H9 (cell line): ENCODE measurements around the gene SGO1. TPM values are rescaled to one million over a fixed set of nuclear protein-coding genes. Genes with fewer than 3 reads are reported as not detected.

Experiments used
- DNase-seq: peaks from one replicate; pipeline ENCODE4 v3.0.0-alpha.2; 2017
- H2AFZ ChIP-seq: one replicate; pipeline ENCODE4 v1.6.1; 2013; ENCODE audit warnings: mild to moderate bottlenecking, low read length, control low read depth, moderate library complexity
- H2AK5ac ChIP-seq: 2 replicates; pipeline ENCODE4 v1.6.1; 2013; ENCODE audit warnings: low read length, control low read depth, mixed read lengths; ENCODE audit not compliant: insufficient read length
- H2BK120ac ChIP-seq: one replicate; pipeline ENCODE4 v1.6.1; 2013; ENCODE audit warnings: low read depth, mild to moderate bottlenecking, low read length, control low read depth, inconsistent platforms; ENCODE audit not compliant: poor library complexity, severe bottlenecking
- H2BK12ac ChIP-seq: 2 replicates; pipeline ENCODE4 v1.6.1; 2013; ENCODE audit warnings: low read length, control low read depth, mixed read lengths, low read depth; ENCODE audit not compliant: insufficient read length
- H2BK15ac ChIP-seq: 2 replicates; pipeline ENCODE4 v1.6.1; 2013; ENCODE audit warnings: low read depth, low read length, control low read depth
- H2BK20ac ChIP-seq: one replicate; pipeline ENCODE4 v1.6.1; 2013; ENCODE audit warnings: low read depth, mild to moderate bottlenecking, low read length, control low read depth, inconsistent platforms; ENCODE audit not compliant: poor library complexity, severe bottlenecking
- H2BK5ac ChIP-seq: 2 replicates; pipeline ENCODE4 v1.6.1; 2013; ENCODE audit warnings: low read length, control low read depth, mixed read lengths; ENCODE audit not compliant: insufficient read length
- H3K14ac ChIP-seq: 2 replicates; pipeline ENCODE4 v1.6.1; 2013; ENCODE audit warnings: low read length, control low read depth; ENCODE audit not compliant: insufficient read depth
- H3K18ac ChIP-seq: 2 replicates; pipeline ENCODE4 v1.6.1; 2013; ENCODE audit warnings: low read depth, mild to moderate bottlenecking, mixed read lengths, low read length, control low read depth; ENCODE audit not compliant: insufficient read length
- H3K23ac ChIP-seq: 2 replicates; pipeline ENCODE4 v1.6.1; 2013; ENCODE audit warnings: low read length, control low read depth, mixed read lengths, low read depth; ENCODE audit not compliant: insufficient read length
- H3K23me2 ChIP-seq: 2 replicates; pipeline ENCODE4 v1.6.1; 2013; ENCODE audit warnings: low read depth, mild to moderate bottlenecking, mixed read lengths, low read length, control low read depth; ENCODE audit not compliant: insufficient read length, poor library complexity, severe bottlenecking
- H3K27ac ChIP-seq: 2 replicates; pipeline ENCODE4 v1.5.1; 2013; ENCODE audit warnings: low read length, control low read depth, mixed read lengths, low read depth; ENCODE audit not compliant: insufficient read length
- H3K27me3 ChIP-seq: 2 replicates; pipeline ENCODE4 v1.6.1; 2013; ENCODE audit warnings: low read length, control low read depth, inconsistent platforms; ENCODE audit not compliant: insufficient read depth
- H3K4ac ChIP-seq: 2 replicates; pipeline ENCODE4 v1.6.1; 2013; ENCODE audit warnings: low read depth, mild to moderate bottlenecking, control low read depth, inconsistent platforms, low read length, moderate library complexity
- H3K4me1 ChIP-seq: 2 replicates; pipeline ENCODE4 v1.6.1; 2013; ENCODE audit warnings: low read length, control low read depth, inconsistent platforms; ENCODE audit not compliant: insufficient read depth
- H3K4me2 ChIP-seq: 2 replicates; pipeline ENCODE4 v1.6.1; 2013; ENCODE audit warnings: low read length, control low read depth, mixed read lengths; ENCODE audit not compliant: insufficient read length, insufficient read depth
- H3K56ac ChIP-seq: 2 replicates; pipeline ENCODE4 v1.6.1; 2013; ENCODE audit warnings: low read depth, mild to moderate bottlenecking, mixed read lengths, low read length, control low read depth; ENCODE audit not compliant: insufficient read length
- H3K79me1 ChIP-seq: 2 replicates; pipeline ENCODE4 v1.6.1; 2013; ENCODE audit warnings: low read depth, mild to moderate bottlenecking, moderate library complexity, low read length, control low read depth, inconsistent platforms; ENCODE audit not compliant: insufficient read depth, poor library complexity, severe bottlenecking
- H3K79me2 ChIP-seq: 2 replicates; pipeline ENCODE4 v1.6.1; 2013; ENCODE audit warnings: low read length, control low read depth, inconsistent platforms; ENCODE audit not compliant: insufficient read depth
- H3K9ac ChIP-seq: 2 replicates; pipeline ENCODE4 v1.6.1; 2013; ENCODE audit warnings: low read length, control low read depth, mixed read lengths; ENCODE audit not compliant: insufficient read length; ENCODE audit errors: extremely low read depth
- H3K9me3 ChIP-seq: one replicate; pipeline ENCODE4 v1.6.1; 2013; ENCODE audit warnings: low read depth, low read length, inconsistent platforms; ENCODE audit not compliant: control insufficient read depth
- H3T11ph ChIP-seq: one replicate; pipeline ENCODE4 v1.6.1; 2013; ENCODE audit warnings: mild to moderate bottlenecking, low read length, control low read depth, inconsistent platforms
- H4K20me1 ChIP-seq: one replicate; pipeline ENCODE4 v1.6.1; 2013; ENCODE audit not compliant: control insufficient read depth, insufficient read length, insufficient read depth
- H4K5ac ChIP-seq: 2 replicates; pipeline ENCODE4 v1.6.1; 2013; ENCODE audit warnings: low read depth, mild to moderate bottlenecking, mixed read lengths, low read length, control low read depth; ENCODE audit not compliant: insufficient read length
- H4K8ac ChIP-seq: replicated peaks from 2 replicates; pipeline ENCODE4 v1.6.1; 2013; ENCODE audit warnings: low read length, control low read depth, mixed read lengths, low read depth; ENCODE audit not compliant: insufficient read length
- H4K91ac ChIP-seq: 2 replicates; pipeline ENCODE4 v1.6.1; 2013; ENCODE audit warnings: low read depth, mild to moderate bottlenecking, moderate library complexity, mixed read lengths, low read length, control low read depth; ENCODE audit not compliant: insufficient read length
- H3K27ac Mint-ChIP-seq, 3 experiments: 2 replicates in 2 of 3; 3 replicates in 1 of 3; pipeline ENCODE4 v1.8.0; 2020 to 2021; ENCODE audit warnings: mixed read lengths in 3 of 3, mild to moderate bottlenecking in 1 of 3, moderate library complexity in 1 of 3
- H3K27me3 Mint-ChIP-seq: 2 replicates; pipeline ENCODE4 v1.8.0; 2021; ENCODE audit warnings: low read depth, mild to moderate bottlenecking, moderate library complexity, mixed read lengths
- H3K36me3 Mint-ChIP-seq, 3 experiments: 2 replicates in 2 of 3; 3 replicates in 1 of 3; pipeline ENCODE4 v1.8.0; 2020 to 2021; ENCODE audit warnings: low read depth in 3 of 3, mixed read lengths in 3 of 3; ENCODE audit not compliant: insufficient read depth in 1 of 3
- H3K4me1 Mint-ChIP-seq, 2 experiments: 2 replicates each; pipeline ENCODE4 v1.8.0; 2020; ENCODE audit warnings: mixed read lengths in 2 of 2
- H3K4me3 Mint-ChIP-seq, 2 experiments: 2 replicates in 1 of 2; 3 replicates in 1 of 2; pipeline ENCODE4 v1.8.0; 2020 to 2021; ENCODE audit warnings: mild to moderate bottlenecking in 2 of 2, mixed read lengths in 2 of 2, moderate library complexity in 1 of 2
- H3K9me3 Mint-ChIP-seq, 2 experiments: 2 replicates in 1 of 2; 3 replicates in 1 of 2; pipeline ENCODE4 v1.8.0; 2020; ENCODE audit warnings: mild to moderate bottlenecking in 2 of 2, mixed read lengths in 2 of 2, moderate library complexity in 1 of 2
- CTCF ChIP-seq: fragments of 200-600 bp; sonication (generic); conservative IDR thresholded peaks from 3 replicates; pipeline ENCODE4 v1.8.0; 2021; ENCODE audit warnings: antibody characterized with exemption, mild to moderate bottlenecking
- WGBS: extraction: QIAGEN DNeasy Blood & Tissue Kit; methylation state at CpG from one replicate; pipeline ENCODE4 v1.1.7; 2013; ENCODE audit warnings: missing lambda C conversion rate, low lambda C conversion rate, mixed read lengths; ENCODE audit not compliant: insufficient read length; ENCODE audit errors: extremely low coverage; 5-methylcytosine and 5-hydroxymethylcytosine counted together
- total RNA-seq: library from RNA; stranded (reverse); gene quantifications from 2 replicates; pipeline ENCODE4 v1.2.1, GENCODE V29; 2021

SGO1 gene
- total RNA-seq, 1 experiment from 2014 or later, result 30.7 TPM

- no peak overlapping the region for H3K56ac ChIP-seq
- Mint-ChIP-seq H3K27ac (no peak overlapping the region; a peak in 1 of 7 replicates), H3K4me3 (no peak overlapping the region), H3K36me3 (peaks cover 0 to 8% (median 2%) of the 10 kb centered on the region in 3 experiments; a peak in 2 of 7 replicates), H3K4me1 (peaks cover 11 to 14% of the 10 kb centered on the region in 2 experiments), H3K9me3 (no peaks in the 10 kb centered on the region), H3K27me3 (no peaks in the 10 kb centered on the region)
- no CpG with 5 or more reads among the region's 8 CpGs for WGBS
- no peak overlapping the region for H2BK12ac ChIP-seq
- H3K4me1 ChIP-seq, result 0 out of 2 replicates have a peak, but pooled peaks cover 2% of the 10 kb centered on the region
- H3K79me1 ChIP-seq, result no peaks in the 10 kb centered on the region
- no peak overlapping the region for H4K8ac ChIP-seq
- no peak overlapping the region for H2AK5ac ChIP-seq
- H3K23me2 ChIP-seq, result no peaks in the 10 kb centered on the region
- no peak overlapping the region for H2BK5ac ChIP-seq
- no peak for DNase-seq
- no peaks in the 10 kb centered on the region for H3K79me2 ChIP-seq
- no peak overlapping the region for H3K14ac ChIP-seq
- H3K9me3 ChIP-seq, result no peaks in the 10 kb centered on the region
- H3K27ac ChIP-seq, result no peak overlapping the region
- H2BK20ac ChIP-seq, result no peak overlapping the region
- no peak overlapping the region for H2BK120ac ChIP-seq
- no peak overlapping the region for H3K23ac ChIP-seq
- no peak overlapping the region for H3K4me2 ChIP-seq
- no peak overlapping the region for H3K4ac ChIP-seq
- no peak overlapping the region for H3T11ph ChIP-seq
- H3K27me3 ChIP-seq, result no peaks in the 10 kb centered on the region
- no peak overlapping the region for H4K5ac ChIP-seq
- H2BK15ac ChIP-seq, result no peak overlapping the region
- no peak for TF ChIP-seq CTCF
- no peak overlapping the region for H4K91ac ChIP-seq
- H3K18ac ChIP-seq, result no peak overlapping the region
- H4K20me1 ChIP-seq, result no peaks in the 10 kb centered on the region
- no peak overlapping the region for H3K9ac ChIP-seq
- no peak overlapping the region for H2AFZ ChIP-seq
Measured at GRCh38 chr3:20146301-20146700, 39.7 kb downstream of the SGO1 start.
